GM06990 (cell line): Measurements from ENCODE around the gene KSR1.

Experiments used
- DNase-seq: peaks from one replicate; pipeline ENCODE4 v3.0.0-alpha.2; 2011; ENCODE audit not compliant: insufficient read length; ENCODE audit errors: extremely low read depth
- H3K27me3 ChIP-seq: replicated peaks from 2 replicates; pipeline ENCODE4 v1.6.0; 2011; ENCODE audit warnings: low read length; ENCODE audit not compliant: control insufficient read depth, insufficient read depth
- H3K36me3 ChIP-seq: 2 replicates; pipeline ENCODE4 v1.5.1; 2011; ENCODE audit warnings: low read length; ENCODE audit not compliant: control insufficient read depth, insufficient read depth
- H3K4me3 ChIP-seq: replicated peaks from 2 replicates; pipeline ENCODE4 v1.5.1; 2011; ENCODE audit warnings: low read depth, mild to moderate bottlenecking, control low read depth, low read length
- TF ChIP-seq, protein P1 (sequence below): IDR thresholded peaks from 2 replicates; pipeline ENCODE4 v1.5.1; 2011; ENCODE audit warnings: low read length, control low read depth, mild to moderate bottlenecking, inconsistent platforms; ENCODE audit not compliant: insufficient read depth, poor library complexity, severe bottlenecking

Gene KSR1

DNA sequence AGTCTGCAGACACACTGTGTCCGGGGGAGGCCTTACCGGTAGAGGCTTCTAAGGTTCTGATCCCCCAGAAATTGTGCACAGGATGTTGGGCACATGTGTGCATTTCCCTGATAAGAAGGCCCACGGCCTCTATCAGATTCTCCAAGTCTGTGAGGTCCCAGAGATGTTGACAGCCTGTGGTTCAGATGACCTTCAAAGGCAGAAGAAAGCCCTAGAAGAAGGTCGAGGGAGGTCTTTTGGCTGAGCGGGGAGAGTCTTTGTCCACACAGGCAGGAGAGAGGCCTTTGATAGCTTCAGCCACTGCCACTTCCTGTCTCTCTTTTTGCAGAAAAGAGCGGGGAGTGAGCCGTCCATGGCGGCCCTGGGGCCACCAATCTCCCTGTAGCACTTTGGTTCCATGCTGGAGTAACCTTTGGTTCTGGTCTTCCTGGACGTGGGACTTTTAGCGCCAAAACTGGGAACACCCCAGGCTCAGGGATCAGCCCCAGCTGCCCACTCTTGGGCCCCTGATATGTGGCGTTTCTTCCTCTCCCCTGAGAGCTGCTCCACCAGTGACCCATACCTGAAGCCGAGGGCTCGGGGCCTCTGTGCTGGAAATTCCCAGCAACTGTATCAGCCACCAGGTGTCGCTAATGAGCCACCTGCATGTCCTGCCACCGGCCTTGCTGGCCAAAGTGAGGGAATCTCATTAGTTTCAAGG lies 146.6 kb downstream of the KSR1 start:
- H3K27me3 ChIP-seq: no peaks in the 10 kb centered on the region
- TF ChIP-seq, protein P1, sequence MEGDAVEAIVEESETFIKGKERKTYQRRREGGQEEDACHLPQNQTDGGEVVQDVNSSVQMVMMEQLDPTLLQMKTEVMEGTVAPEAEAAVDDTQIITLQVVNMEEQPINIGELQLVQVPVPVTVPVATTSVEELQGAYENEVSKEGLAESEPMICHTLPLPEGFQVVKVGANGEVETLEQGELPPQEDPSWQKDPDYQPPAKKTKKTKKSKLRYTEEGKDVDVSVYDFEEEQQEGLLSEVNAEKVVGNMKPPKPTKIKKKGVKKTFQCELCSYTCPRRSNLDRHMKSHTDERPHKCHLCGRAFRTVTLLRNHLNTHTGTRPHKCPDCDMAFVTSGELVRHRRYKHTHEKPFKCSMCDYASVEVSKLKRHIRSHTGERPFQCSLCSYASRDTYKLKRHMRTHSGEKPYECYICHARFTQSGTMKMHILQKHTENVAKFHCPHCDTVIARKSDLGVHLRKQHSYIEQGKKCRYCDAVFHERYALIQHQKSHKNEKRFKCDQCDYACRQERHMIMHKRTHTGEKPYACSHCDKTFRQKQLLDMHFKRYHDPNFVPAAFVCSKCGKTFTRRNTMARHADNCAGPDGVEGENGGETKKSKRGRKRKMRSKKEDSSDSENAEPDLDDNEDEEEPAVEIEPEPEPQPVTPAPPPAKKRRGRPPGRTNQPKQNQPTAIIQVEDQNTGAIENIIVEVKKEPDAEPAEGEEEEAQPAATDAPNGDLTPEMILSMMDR: peak; percentile 97
- H3K4me3 ChIP-seq: no peak overlapping the region
- peak; percentile 49 for DNase-seq
- H3K36me3 ChIP-seq: peaks cover 21% of the 10 kb centered on the region

DNA sequence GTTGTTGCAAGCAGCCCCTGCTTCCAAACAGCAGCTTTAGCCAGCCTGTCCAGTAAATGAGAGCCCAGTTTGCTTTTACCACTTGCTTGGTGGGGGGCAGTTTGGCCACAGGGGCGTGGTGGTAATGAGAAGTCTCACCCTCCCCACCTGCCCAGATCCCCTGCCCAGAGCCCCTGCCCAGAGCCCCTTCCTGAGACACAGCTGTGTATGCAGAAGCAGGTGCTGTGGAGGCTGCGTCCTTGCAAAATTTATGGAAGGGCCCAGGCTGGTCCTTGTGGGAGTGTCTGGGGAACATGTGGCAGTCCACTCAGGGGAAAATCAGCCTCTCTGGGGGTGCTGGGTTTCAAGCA lies 147.1 kb downstream of the KSR1 start:
- TF ChIP-seq, protein P1: no peak
- peaks cover 20% of the 10 kb centered on the region for H3K36me3 ChIP-seq

DNA sequence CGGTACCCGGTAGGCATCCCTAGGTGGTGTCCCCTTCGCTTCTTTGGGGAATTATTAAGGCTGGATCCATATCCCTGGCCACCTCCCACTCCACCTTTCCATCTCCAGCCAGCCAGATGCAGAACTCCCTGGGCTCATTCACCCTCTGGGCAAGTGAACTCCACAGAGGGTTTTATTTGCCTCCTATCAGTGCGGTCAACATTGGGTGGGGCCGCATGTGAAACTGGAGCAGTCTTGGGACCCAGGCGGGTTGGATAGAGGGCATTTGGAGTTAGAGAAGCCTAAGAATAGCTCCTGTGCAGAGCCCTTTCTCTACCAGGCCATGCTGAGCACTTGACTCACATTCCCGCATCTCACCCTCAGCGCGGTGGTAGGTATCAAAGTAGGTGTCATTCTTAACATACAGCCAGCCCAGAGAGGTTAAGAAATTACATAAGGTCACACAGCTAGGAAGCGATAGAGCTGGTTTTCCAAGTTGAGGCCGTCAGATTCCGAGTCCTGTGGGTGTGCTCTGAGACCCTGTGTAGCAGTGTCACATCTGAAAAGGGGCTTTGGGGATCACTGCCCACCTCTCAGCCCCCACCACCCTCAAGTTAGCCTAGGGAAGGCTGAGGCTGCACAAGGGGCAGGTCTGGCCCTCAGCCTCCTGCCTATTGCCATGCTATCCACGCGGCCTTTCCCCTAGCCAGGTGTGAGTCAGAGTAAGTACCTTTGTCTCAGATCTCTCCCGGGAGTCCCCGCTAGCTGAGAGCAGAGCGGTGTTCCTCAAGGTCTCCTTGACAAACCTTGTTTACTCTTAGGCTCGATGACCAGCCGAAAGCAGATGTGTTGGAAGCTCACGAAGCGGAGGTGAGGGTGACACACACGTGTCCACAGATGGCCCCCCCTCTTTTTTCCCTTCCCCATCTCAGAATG lies 147.9 kb downstream of the KSR1 start:
- Histone ChIP-seq H3K4me3 (no peak overlapping the region), H3K27me3 (no peaks in the 10 kb centered on the region), H3K36me3 (peaks cover 24% of the 10 kb centered on the region)
- TF ChIP-seq, protein P1: no peak
- no peak for DNase-seq

More for the DNA sequence above, 147.1 kb downstream of the KSR1 start:
- H3K4me3 ChIP-seq: no peak overlapping the region
- DNase-seq: no peak
- H3K27me3 ChIP-seq: no peaks in the 10 kb centered on the region

DNA sequence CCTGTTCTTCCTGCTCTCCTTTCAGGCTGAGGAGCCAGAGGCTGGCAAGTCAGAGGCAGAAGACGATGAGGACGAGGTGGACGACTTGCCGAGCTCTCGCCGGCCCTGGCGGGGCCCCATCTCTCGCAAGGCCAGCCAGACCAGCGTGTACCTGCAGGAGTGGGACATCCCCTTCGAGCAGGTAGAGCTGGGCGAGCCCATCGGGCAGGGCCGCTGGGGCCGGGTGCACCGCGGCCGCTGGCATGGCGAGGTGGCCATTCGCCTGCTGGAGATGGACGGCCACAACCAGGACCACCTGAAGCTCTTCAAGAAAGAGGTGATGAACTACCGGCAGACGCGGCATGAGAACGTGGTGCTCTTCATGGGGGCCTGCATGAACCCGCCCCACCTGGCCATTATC lies 149.2 kb downstream of the KSR1 start:
- TF ChIP-seq, protein P1: no peak
- Histone ChIP-seq H3K4me3 (no peak overlapping the region), H3K36me3 (peaks cover 32% of the 10 kb centered on the region), H3K27me3 (no peaks in the 10 kb centered on the region)
- DNase-seq: no peak

DNA sequence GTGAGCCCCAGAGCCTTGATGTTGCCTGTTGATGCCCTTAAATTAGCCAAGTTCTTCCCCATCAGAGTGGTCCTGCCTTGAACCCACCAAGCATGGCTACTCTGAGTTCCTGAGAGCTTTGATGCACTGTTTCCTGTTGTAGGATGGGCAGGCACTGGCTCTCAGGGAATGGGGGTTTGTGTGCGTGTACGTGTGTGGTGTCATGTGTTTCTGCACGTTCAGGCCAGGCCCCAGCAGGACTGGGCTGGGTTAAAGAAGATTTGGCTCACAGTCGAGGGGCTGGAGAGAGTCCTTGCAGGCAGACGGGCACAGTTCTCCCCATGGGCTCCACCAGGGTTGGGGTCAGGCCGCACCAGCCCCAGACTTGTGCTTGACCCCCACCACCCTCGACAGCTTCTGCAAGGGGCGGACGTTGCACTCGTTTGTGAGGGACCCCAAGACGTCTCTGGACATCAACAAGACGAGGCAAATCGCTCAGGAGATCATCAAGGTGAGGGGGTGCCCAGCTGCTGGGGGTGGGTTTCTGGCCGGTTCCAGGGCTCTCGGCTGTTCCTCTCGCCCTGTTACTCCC lies 151.4 kb downstream of the KSR1 start:
- TF ChIP-seq, protein P1: no peak
- H3K27me3 ChIP-seq: no peaks in the 10 kb centered on the region
- peaks cover 36% of the 10 kb centered on the region for H3K36me3 ChIP-seq
- DNase-seq: no peak
- H3K4me3 ChIP-seq: no peak overlapping the region
